DND-41 (cell line): ENCODE measurements around the gene OTUD4.

Experiments used
- CTCF ChIP-seq: IDR thresholded peaks from 2 replicates; pipeline ENCODE4 v1.5.1; 2012; ENCODE audit warnings: borderline replicate concordance, low read length, moderate library complexity, mild to moderate bottlenecking; ENCODE audit not compliant: poor library complexity, severe bottlenecking; ENCODE audit errors: extremely low read depth
- EZH2 ChIP-seq: IDR thresholded peaks from 3 replicates; pipeline ENCODE4 v1.6.1; 2012; ENCODE audit warnings: borderline replicate concordance, low read depth, mild to moderate bottlenecking, moderate library complexity, low read length, inconsistent platforms; ENCODE audit not compliant: severe bottlenecking

- TF ChIP-seq CTCF (peak; percentile 53), EZH2 (no peak)
These were observed 36.1 kb upstream of the OTUD4 start for GRCh38 chr4:145216535-145216934.
